ENCODE measurements around the gene OLFML2B. TPM values are rescaled to one million over a fixed set of nuclear protein-coding genes. Genes with fewer than 3 reads are reported as not detected.

OLFML2B gene
- total and polyA plus RNA-seq, 2 of the 13 experiments (the other 11 are each of a cell fraction or from before 2014, with no cell fraction given): not detected

DNA sequence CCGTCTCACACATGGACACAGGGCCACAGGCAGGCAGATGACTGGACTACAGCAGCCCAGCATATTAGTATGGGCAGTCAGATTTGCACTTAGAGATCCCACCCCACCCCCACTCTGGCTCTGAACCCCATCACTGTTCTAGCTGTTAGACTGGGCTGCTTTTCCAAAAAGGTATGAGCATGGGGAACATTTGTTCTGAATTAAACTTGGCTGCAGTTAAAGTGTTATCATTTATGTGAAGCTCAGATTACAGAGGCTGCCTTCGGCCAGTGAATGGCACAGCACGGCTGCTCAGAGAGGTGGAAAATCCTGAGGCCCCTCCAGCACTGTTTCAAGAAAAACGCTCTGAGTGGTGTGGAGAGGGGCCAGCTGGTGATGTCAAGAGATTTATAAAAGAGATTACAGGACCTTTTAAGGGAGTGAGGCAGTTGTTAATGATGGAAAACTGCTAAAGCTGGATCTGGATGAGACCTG lies 38.9 kb upstream of the OLFML2B start:
- no peaks in the 10 kb centered on the region for H3K27me3 ChIP-seq (ENCODE audit: control insufficient read depth in 1 of 2, insufficient read depth in 2 of 2, low read length in 2 of 2)
- no peaks in the 10 kb centered on the region for H3K9me3 ChIP-seq (ENCODE audit: low read length)
- no peaks in the 10 kb centered on the region for H3K36me3 ChIP-seq (replicated peaks in 1 of 2; ENCODE audit: control insufficient read depth in 1 of 2, insufficient read depth in 2 of 2, low read length in 2 of 2)
- H4K20me1 ChIP-seq (ENCODE audit: insufficient read depth, low read length): no peaks in the 10 kb centered on the region
- H3K9ac ChIP-seq (ENCODE audit: insufficient read depth, low read depth, low read length): no peak overlapping the region
- peaks cover 22% of the 10 kb centered on the region for H3K4me1 ChIP-seq (ENCODE audit: insufficient read depth, low read length)
- ATAC-seq: no peak
- H3K27ac ChIP-seq (ENCODE audit: extremely low read length, insufficient read depth, low read length): no peak overlapping the region
- no peak for FAIRE-seq
- no peak overlapping the region for H3K4me2 ChIP-seq (ENCODE audit: low read depth, low read length)
- no peak for TF ChIP-seq IRX3 (CRISPR knock-in tag; IDR thresholded peaks at IDR 0.05; ENCODE audit: borderline replicate concordance, low read depth)
- no peak for TF ChIP-seq NFIB (CRISPR knock-in tag; IDR thresholded peaks at IDR 0.05; ENCODE audit: borderline replicate concordance)
- no peak for TF ChIP-seq TFDP2 (CRISPR knock-in tag; IDR thresholded peaks at IDR 0.05)
- no peak for TF ChIP-seq ZNF772 (CRISPR knock-in tag; IDR thresholded peaks at IDR 0.05)
- no peak for TF ChIP-seq ZIK1 (CRISPR knock-in tag; IDR thresholded peaks at IDR 0.05; ENCODE audit: borderline replicate concordance, low read depth)
- TF ChIP-seq ELF3 (CRISPR knock-in tag; IDR thresholded peaks at IDR 0.05): no peak
- TF ChIP-seq KDM3A (CRISPR knock-in tag; IDR thresholded peaks at IDR 0.05; ENCODE audit: low read depth): no peak
- POLR2A ChIA-PET: no interaction called here
- WGBS (ENCODE audit: low lambda C conversion rate): 29% methylated on average over 4 of the region's 4 CpGs
- no peaks in the 10 kb centered on the region for H3K79me2 ChIP-seq (ENCODE audit: insufficient read depth, low read length)
- no peak overlapping the region for H2AFZ ChIP-seq (ENCODE audit: low read length)
- intact Hi-C loops (cut with micrococcal nuclease; ENCODE audit: unreplicated experiment): no loop called here
- no peak for DNase-seq (ENCODE audit: low spot score)
- in situ Hi-C loops (cut with HindIII; ENCODE audit: extremely low pct_ligation_motif_present, low pct_unique_long_range_greater_than_20kb): no loop called here
- CTCF ChIA-PET (ENCODE audit: low intra/inter-chr PET ratio, low total read pairs): no interaction called here
- H3K4me3 ChIP-seq (replicated peaks in 1 of 3; ENCODE audit: insufficient read depth in 1 of 3, low read depth in 2 of 3, low read length in 3 of 3): no peak overlapping the region
- no TSS peak for BruUV-seq (replicated peaks)

DNA sequence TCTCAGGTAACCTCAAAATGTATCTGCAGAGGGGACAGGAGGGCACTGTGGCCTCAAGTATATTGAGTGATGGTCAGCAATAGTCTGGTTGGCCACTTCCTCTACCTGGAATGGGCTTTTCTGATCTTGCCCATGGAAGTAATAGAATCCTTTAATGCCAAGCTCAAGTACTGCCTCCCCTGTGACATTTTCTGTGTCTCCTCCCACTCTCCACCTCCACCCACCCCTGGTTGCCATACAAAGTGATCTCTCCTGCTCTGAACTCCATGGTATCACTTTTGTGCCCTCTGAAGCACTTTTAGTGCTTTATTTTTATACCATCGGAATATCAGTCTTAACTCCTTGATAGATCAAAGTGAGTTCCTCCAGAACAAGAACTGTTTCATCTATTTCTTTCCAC lies 36.6 kb upstream of the OLFML2B start:
- no peak for DNase-seq (ENCODE audit: low spot score)
- Histone ChIP-seq H3K36me3 (replicated peaks in 1 of 2; ENCODE audit: control insufficient read depth in 1 of 2, insufficient read depth in 2 of 2, low read length in 2 of 2) (no peaks in the 10 kb centered on the region), H2AFZ (ENCODE audit: low read length) (no peak overlapping the region), H3K9ac (ENCODE audit: insufficient read depth, low read depth, low read length) (no peak overlapping the region), H3K4me2 (ENCODE audit: low read depth, low read length) (no peak overlapping the region), H4K20me1 (ENCODE audit: insufficient read depth, low read length) (no peaks in the 10 kb centered on the region), H3K27me3 (ENCODE audit: control insufficient read depth in 1 of 2, insufficient read depth in 2 of 2, low read length in 2 of 2) (no peaks in the 10 kb centered on the region), H3K79me2 (ENCODE audit: insufficient read depth, low read length) (no peaks in the 10 kb centered on the region), H3K4me3 (replicated peaks in 1 of 3; ENCODE audit: insufficient read depth in 1 of 3, low read depth in 2 of 3, low read length in 3 of 3) (no peak overlapping the region), H3K9me3 (ENCODE audit: low read length) (no peaks in the 10 kb centered on the region), H3K27ac (ENCODE audit: extremely low read length, insufficient read depth, low read length) (no peak overlapping the region), H3K4me1 (ENCODE audit: insufficient read depth, low read length) (peaks cover 17% of the 10 kb centered on the region)
- no TSS peak for BruUV-seq (replicated peaks)
- ATAC-seq: no peak
- 96% methylated on average over 1 of the region's 1 CpG for WGBS (ENCODE audit: low lambda C conversion rate)
- ChIA-PET POLR2A (interaction anchor here (1.2 kb wide), 1 partner anchor 8 kb away, joined by 4 read pairs; no protein-coding TSS in a partner anchor), CTCF (ENCODE audit: low intra/inter-chr PET ratio, low total read pairs) (no interaction called here)
- in situ Hi-C loops (cut with HindIII; ENCODE audit: extremely low pct_ligation_motif_present, low pct_unique_long_range_greater_than_20kb) (no loop called here), intact Hi-C loops (cut with micrococcal nuclease; ENCODE audit: unreplicated experiment) (no loop called here)
- no peak for FAIRE-seq
- no peak for TF ChIP-seq ARID5B (CRISPR knock-in tag; IDR thresholded peaks at IDR 0.05)
